Nephron progenitor cell (in vitro differentiated cells): ENCODE results near the gene CHN2.
"Not testable (repeated sequence)": the region's sequence is repeated elsewhere in the genome, so short reads cannot be mapped to it uniquely, and the experiment has no call there.

Source experiments
- DNase-seq: peaks from one replicate; pipeline ENCODE4 v3.0.0; 2021
- H3K27ac Mint-ChIP-seq: 2 replicates; pipeline ENCODE4 v1.8.0; 2021; ENCODE audit warnings: mild to moderate bottlenecking, moderate library complexity, mixed read lengths
- H3K27me3 Mint-ChIP-seq: 2 replicates; pipeline ENCODE4 v1.8.0; 2021; ENCODE audit warnings: mild to moderate bottlenecking, low read depth, mixed read lengths; ENCODE audit not compliant: poor library complexity
- H3K36me3 Mint-ChIP-seq: 2 replicates; pipeline ENCODE4 v1.8.0; 2021; ENCODE audit warnings: low read depth, mixed read lengths
- H3K4me1 Mint-ChIP-seq: 2 replicates; pipeline ENCODE4 v1.8.0; 2021; ENCODE audit warnings: mixed read lengths
- H3K4me3 Mint-ChIP-seq: 2 replicates; pipeline ENCODE4 v1.8.0; 2021; ENCODE audit warnings: mild to moderate bottlenecking, moderate library complexity, mixed read lengths
- H3K9me3 Mint-ChIP-seq: 2 replicates; pipeline ENCODE4 v1.8.0; 2021; ENCODE audit warnings: mild to moderate bottlenecking, moderate library complexity, mixed read lengths
- TF ChIP-seq, protein P1 (sequence below): fragments of 200-600 bp; sonication (generic); IDR thresholded peaks from 2 replicates; pipeline ENCODE4 v1.5.0; 2021; ENCODE audit warnings: antibody characterized with exemption

Gene CHN2

GRCh38 chr7:29255906-29256692, 61.5 kb downstream of the CHN2 start:
- DNase-seq, result no peak
- peaks cover 11% of the 10 kb centered on the region for H3K36me3 Mint-ChIP-seq
- no peak overlapping the region for H3K4me3 Mint-ChIP-seq
- H3K27me3 Mint-ChIP-seq, result peaks cover 3% of the 10 kb centered on the region
- H3K9me3 Mint-ChIP-seq, result peaks cover 5% of the 10 kb centered on the region
- peaks cover 17% of the 10 kb centered on the region for H3K4me1 Mint-ChIP-seq
- TF ChIP-seq, protein P1, sequence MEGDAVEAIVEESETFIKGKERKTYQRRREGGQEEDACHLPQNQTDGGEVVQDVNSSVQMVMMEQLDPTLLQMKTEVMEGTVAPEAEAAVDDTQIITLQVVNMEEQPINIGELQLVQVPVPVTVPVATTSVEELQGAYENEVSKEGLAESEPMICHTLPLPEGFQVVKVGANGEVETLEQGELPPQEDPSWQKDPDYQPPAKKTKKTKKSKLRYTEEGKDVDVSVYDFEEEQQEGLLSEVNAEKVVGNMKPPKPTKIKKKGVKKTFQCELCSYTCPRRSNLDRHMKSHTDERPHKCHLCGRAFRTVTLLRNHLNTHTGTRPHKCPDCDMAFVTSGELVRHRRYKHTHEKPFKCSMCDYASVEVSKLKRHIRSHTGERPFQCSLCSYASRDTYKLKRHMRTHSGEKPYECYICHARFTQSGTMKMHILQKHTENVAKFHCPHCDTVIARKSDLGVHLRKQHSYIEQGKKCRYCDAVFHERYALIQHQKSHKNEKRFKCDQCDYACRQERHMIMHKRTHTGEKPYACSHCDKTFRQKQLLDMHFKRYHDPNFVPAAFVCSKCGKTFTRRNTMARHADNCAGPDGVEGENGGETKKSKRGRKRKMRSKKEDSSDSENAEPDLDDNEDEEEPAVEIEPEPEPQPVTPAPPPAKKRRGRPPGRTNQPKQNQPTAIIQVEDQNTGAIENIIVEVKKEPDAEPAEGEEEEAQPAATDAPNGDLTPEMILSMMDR, result no peak
- no peak overlapping the region for H3K27ac Mint-ChIP-seq

DNA sequence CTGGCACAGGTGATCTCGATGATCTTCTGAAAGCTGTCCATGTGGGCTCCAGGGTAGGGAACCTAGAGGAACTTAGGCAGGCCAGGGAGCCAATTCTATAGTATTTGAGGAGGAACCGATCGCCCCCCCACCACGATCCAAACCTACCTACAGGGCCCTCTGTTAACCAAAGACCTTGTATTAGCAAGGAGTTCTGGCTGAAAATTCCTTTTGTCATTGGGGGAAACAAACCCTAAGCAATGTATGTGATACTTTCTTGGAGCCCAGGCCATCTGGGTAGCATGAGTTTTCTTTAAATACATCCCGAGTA, 62.1 kb downstream of the CHN2 start:
- Mint-ChIP-seq H3K27me3 (peaks cover 5% of the 10 kb centered on the region), H3K4me3 (no peak overlapping the region), H3K4me1 (peaks cover 17% of the 10 kb centered on the region), H3K9me3 (peaks cover 10% of the 10 kb centered on the region), H3K36me3 (peaks cover 16% of the 10 kb centered on the region), H3K27ac (no peak overlapping the region)
- DNase-seq, result no peak
- TF ChIP-seq, protein P1, result no peak

GRCh38 chr7:29258951-29259350, 64.4 kb downstream of the CHN2 start:
- no peak overlapping the region for H3K27ac Mint-ChIP-seq
- H3K27me3 Mint-ChIP-seq, result peaks cover 5% of the 10 kb centered on the region
- peaks cover 28% of the 10 kb centered on the region for H3K9me3 Mint-ChIP-seq
- H3K4me1 Mint-ChIP-seq, result peaks cover 17% of the 10 kb centered on the region
- DNase-seq, result no peak
- peaks cover 19% of the 10 kb centered on the region for H3K36me3 Mint-ChIP-seq
- TF ChIP-seq, protein P1, result no peak
- no peak overlapping the region for H3K4me3 Mint-ChIP-seq

DNA sequence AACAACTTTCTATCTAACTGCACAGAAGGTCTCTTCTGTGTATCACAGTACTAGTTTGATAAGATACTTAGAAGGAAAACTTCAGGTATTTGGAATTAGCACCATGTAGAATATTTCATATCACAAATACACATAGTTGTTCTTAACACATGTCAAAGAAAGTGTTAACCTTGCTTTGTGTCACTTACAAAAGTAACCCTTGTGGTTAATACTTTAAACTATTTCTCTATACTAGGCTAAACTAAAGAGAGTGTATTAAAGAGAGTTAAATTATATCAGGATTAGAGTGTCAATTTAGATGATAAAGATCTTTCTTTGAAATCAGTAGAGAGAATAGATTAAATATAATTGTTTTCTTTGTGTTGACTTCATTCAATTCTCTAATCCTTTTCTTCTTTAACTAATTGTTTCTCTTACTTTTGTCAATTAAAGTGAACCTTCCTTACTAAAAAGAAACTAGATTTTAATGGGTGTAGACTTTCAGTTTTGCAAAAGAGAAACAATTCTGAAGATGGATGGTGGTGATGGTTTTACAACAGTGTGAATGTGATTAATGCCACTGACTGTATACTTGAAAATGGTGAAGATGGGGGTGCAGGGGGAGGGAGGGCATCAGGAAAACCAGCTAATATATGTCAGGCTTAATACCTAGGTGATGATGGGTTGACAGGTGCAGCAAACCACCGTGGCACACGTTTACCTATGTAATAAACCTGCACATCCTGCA, 67.8 kb downstream of the CHN2 start:
- Mint-ChIP-seq H3K4me3 (no peak overlapping the region), H3K27me3 (peaks cover 12% of the 10 kb centered on the region)

DNA sequence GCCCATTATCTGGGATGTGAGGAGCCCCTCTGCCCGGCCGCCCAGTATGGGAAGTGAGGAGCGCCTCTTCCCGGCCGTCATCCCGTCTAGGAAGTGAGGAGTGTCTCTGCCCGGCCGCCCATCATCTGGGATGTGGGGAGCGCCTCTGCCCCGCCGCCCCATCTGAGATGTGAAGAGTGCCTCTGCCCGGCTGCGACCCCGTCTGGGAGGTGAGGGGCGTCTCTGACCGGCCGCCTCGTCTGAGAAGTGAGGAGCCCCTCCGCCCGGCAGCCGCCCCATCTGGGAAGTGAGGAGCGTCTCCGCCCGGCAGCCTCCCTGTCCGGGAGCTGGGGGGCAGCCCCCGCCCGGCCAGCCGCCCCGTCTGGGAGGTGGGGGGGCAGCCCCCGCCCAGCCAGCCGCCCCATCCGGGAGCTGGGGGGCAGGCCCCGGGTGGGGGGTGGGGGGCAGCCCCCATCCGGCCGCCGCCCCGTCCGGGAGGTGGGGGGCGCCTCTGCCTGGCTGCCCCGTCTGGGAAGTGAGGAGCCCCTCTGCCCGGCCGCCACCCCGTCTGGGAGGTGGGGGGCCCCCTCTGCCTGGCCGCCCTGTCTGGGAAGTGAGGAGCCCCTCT, 69.1 kb downstream of the CHN2 start:
- not testable (repeated sequence) for DNase-seq, H3K4me3 Mint-ChIP-seq, H3K27ac Mint-ChIP-seq, H3K4me1 Mint-ChIP-seq
- Mint-ChIP-seq H3K36me3 (peaks cover 40% of the 10 kb centered on the region), H3K27me3 (peaks cover 12% of the 10 kb centered on the region), H3K9me3 (peaks cover 44% of the 10 kb centered on the region)

More for the DNA sequence above, 67.8 kb downstream of the CHN2 start:
- DNase-seq, result no peak
- Mint-ChIP-seq H3K27ac (no peak overlapping the region), H3K4me1 (no peaks in the 10 kb centered on the region), H3K36me3 (peaks cover 40% of the 10 kb centered on the region), H3K9me3 (peaks cover 44% of the 10 kb centered on the region)
- TF ChIP-seq, protein P1, result no peak

GRCh38 chr7:29265208-29265923, 70.8 kb downstream of the CHN2 start:
- Mint-ChIP-seq H3K27ac (peak overlapping the region; percentile 82), H3K9me3 (peaks cover 44% of the 10 kb centered on the region), H3K4me1 (peaks cover under 1% of the 10 kb centered on the region), H3K36me3 (peaks cover 40% of the 10 kb centered on the region), H3K27me3 (peaks cover 12% of the 10 kb centered on the region), H3K4me3 (no peak overlapping the region)
- TF ChIP-seq, protein P1, result no peak
- DNase-seq, result no peak
